NOMO-1 treated with dmso at 0.1 percent for 144 hours (cell line): ENCODE results near the gene FOXL3.
A peak's percentile ranks its signal among the peaks of the same experiment; 100 is the strongest.

Source experiments
- DNase-seq: peaks from one replicate; lab custom pipeline; 2025; ENCODE audit not compliant: unreplicated experiment; lab: John Stamatoyannopoulos, UW

FOXL3 gene

GRCh38 chr7:318878-319661, 29.1 kb downstream of the FOXL3 start:
- DNase-seq, result no peak

- no peak for DNase-seq
Measured at GRCh38 chr7:320297-320696, 30.3 kb downstream of the FOXL3 start.

- no peak for DNase-seq
Measured at GRCh38 chr7:322111-322671, 32.2 kb downstream of the FOXL3 start.

GRCh38 chr7:322708-323111, 32.7 kb downstream of the FOXL3 start:
- DNase-seq, result no peak

GRCh38 chr7:323410-323809, 33.4 kb downstream of the FOXL3 start:
- DNase-seq, result no peak

GRCh38 chr7:324011-324410, 34.0 kb downstream of the FOXL3 start:
- no peak for DNase-seq

DNA sequence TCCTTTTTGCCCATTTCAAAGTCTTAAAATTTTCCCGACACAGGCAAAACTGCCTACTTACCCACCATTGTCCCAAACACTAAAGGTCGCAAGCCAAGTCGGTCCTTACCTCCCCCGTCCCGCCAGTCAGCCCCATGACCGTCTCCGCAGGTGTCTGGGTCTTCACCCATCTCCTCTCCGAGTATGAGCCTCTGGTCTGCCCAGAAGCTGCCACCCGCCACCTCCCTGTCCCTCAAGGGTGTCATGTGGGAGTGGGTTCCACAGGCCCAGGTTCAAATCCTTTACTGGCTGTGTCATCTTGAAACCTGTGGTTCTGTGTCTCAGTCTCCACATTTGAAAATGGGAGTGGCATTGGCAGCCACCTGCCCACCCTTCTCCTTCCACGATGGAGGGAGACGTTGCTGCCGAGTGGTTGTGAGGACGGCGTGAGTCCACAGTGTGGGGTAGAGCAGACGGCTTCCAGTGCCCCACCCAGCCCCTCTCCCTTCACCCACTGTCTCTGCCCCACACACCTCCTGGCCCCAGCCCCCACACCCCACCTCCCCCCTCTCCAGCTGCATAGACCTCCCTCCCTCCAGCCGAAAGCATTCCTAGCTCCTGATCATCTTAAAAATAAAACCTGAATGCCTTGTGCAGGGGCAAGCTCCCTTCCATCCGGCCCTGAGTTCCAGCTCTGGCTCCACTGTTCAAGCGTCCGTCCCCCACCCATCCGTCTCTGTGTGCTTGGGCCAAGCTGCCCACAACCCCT, 35.3 kb downstream of the FOXL3 start:
- DNase-seq, result no peak

DNA sequence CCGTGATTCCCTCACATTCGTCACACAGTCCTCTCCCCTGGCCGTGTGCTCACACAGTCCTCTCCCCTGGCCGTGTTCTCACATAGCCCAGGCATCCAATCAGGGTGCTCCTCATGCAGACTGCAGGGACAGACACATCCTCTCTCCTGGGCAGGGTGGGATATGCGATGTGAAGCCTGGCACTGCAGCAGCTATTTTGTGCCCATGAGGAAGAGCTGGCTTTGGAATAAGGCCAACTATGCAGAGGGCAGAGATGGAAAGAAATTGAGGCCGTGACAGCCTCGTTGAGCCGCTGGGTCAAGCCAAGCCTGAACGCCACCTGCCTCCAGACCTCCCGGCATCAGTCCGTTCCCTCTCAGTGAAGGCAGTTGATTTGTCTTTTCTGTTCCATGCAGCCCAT, 35.8 kb downstream of the FOXL3 start:
- no peak for DNase-seq

DNA sequence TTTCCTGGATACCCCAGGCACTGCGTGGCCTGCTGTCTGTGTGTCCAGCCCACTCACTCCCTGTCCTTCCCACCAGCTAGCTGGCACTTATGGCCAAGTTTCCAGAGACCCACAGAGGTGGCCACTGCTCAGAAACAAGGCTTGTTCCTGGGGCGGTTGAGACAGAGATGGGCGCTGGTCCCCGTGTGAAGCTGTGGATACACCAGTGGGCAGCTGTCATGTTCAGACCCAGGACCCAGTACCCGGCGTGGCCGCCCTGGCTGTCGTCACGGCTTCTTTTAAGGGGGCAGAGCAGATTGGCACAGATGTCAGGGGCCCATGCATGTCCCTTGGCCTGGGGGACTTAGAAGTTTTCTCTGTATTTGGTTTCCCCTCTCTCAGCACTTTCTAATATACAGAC, 36.3 kb downstream of the FOXL3 start:
- DNase-seq, result no peak

GRCh38 chr7:326809-327232, 36.9 kb downstream of the FOXL3 start:
- DNase-seq, result no peak

GRCh38 chr7:327233-327931, 37.4 kb downstream of the FOXL3 start:
- DNase-seq, result no peak

GRCh38 chr7:327991-328702, 38.2 kb downstream of the FOXL3 start:
- DNase-seq, result no peak

DNA sequence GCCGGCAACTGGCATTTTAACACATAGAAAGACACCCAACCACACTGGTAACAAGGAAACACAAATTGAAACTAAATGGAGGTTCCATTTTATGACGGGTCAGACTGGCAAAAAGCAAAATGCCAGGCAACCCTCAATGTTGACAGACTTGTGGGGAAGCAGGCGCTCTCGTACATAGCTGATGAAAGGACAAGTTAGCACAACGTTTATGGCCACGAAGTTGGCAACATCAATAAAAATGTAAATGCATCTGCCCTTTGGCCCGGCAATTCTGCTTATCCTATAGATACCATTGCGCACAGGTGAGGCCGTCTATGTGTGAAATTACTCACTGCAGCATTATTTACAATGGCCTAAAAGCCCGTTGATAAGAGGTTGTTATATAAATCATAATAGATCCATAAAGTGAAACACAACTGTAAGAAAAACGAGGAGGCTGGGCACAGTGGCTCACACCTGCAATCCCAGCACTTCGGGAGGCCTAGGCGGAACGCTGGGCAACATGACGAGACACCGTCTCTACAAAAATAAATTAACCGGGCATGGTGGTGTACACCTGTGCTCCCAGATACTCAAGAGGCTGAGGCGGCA, 39.8 kb downstream of the FOXL3 start:
- no peak for DNase-seq

DNA sequence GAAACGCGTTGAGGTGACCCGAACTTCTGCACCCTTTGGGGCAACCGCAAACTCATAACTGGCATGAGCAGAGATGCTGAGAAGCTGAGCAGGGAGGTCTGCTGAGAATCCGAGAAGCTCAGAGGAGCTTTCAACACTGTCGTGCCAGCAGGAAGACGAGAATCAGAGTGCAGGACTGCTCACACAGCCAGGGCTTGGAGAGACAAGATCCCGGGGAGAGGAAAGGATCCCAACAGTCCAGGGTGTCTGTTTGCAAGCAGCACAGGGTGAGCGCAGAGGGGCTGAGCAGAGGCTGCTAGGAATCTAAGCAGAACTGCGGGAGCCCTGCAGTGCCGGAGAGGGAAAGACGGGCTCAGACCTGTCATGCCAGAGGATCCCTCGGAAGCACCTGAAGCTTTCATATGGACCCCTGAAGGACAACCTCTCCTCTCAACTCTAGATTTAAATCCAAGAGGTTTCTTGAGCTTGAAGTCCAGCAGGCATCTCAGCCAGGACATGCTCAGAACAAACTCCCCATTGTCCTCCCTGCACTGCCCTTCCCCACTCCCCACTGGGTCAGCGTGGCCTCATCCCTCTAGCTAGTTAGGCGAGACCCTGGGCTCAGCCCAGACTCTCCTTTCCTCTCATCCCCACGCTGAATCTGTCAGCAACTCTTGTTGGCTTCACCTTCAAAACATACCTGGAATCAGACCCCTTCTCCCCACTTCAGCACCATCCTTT, 40.7 kb downstream of the FOXL3 start:
- DNase-seq, result no peak

DNA sequence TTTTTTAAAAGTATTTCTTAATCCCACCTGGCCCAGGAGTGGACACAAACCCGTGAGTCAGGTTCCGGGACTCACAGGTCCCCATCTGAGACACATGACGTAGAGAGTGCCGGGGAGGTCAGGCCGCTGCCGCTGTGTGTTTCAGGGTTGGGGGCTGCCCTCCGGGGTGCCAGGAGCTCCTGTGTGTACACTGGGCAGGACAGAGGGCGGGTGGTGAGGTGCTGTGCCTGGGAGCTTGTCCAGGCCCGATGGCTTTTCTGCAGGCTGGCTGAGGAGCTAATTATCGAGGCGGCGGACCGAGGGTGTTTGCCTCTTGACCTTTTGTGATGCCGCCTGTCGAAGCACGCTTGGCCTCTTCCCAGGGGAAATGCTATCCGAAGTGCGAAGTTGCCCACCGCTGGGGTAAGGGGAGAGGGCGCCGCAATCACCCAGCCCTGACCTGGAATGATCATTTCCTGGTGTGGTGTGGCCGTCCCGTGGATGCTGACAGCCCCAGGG, 42.1 kb downstream of the FOXL3 start:
- no peak for DNase-seq

DNA sequence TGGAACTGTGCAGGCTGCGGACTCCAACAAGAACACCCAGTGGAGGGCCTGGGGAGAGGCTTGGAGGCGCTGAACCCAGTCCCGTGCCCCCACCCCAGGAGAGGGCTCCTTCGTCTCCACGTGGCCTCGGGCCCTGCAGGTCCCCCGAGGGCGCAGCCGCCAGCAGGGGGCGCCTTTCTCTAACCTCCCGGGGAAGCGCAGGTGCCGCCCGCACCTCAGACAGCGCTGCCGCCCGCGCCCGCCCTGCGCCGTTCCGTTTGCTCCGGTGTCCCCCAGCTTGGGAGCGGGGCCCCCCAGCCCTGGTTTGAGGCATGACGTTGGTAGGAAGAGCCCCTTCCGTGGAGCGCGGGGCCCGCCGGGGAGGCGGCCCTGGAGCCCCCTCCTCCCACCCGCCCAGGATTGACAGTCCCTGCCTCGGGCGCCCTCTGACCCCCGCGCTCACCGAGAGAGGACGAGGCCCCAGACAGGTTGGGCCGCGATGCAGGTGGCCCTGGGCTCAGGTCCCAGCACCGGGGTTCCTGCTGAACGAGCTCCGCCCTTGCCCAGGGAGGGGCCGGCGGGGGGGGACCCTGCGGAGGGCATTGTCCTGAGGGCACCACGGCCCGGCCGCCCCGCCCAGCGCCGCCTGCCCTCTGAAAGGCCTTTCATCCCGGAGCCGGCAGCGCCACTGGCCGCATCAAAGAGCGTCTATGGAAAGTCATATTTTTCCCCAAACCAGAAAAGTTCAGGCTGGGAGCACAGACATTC, 42.8 kb downstream of the FOXL3 start:
- DNase-seq, result peak; percentile 22

DNA sequence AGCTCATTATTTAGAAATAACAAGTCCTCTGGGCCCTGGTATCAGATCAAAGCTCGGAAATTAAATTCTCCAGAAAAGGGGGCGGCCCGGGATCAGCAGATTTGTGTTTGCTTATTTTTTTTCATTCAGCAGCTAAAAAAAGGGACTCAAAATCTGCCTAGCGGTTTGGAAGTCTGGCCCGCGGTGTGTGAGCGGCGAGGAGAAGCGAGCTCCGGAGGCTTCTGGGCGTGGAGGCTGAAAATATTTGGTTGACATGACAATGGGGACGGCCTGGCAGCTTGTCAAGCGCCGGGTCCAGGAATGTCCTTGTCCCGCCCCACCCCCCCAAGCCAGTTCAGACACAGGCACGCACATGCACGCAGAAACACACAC, 43.4 kb downstream of the FOXL3 start:
- DNase-seq, result no peak

GRCh38 chr7:334618-335357, 44.8 kb downstream of the FOXL3 start:
- no peak for DNase-seq
